HAP-1 (cell line): ENCODE data around the gene COL25A1.

Experiments used
- DNase-seq, 2 experiments: peaks; one replicate each; pipeline ENCODE4 v3.0.0-alpha.2; 2016 to 2020; ENCODE audit warnings: low spot score in 2 of 2
- H3K27me3 ChIP-seq: fragments of 250-450 bp; sonication (Bioruptor Pico); 2 replicates; pipeline ENCODE4 v1.5.1; 2020; ENCODE audit warnings: low read depth, mild to moderate bottlenecking, moderate library complexity
- H3K36me3 ChIP-seq: fragments of 250-450 bp; sonication (Bioruptor Pico); replicated peaks from 2 replicates; pipeline ENCODE4 v1.5.1; 2020; ENCODE audit warnings: mild to moderate bottlenecking
- H3K4me1 ChIP-seq: fragments of 250-450 bp; sonication (Bioruptor Pico); 2 replicates; pipeline ENCODE4 v1.5.1; 2020; ENCODE audit warnings: mild to moderate bottlenecking
- H3K4me3 ChIP-seq: fragments of 250-450 bp; sonication (Bioruptor Pico); 2 replicates; pipeline ENCODE4 v1.5.1; 2020; ENCODE audit warnings: mild to moderate bottlenecking, moderate library complexity
- H3K9me3 ChIP-seq: fragments of 250-450 bp; sonication (Bioruptor Pico); 2 replicates; pipeline ENCODE4 v1.5.1; 2020; ENCODE audit warnings: mild to moderate bottlenecking, moderate library complexity
- in situ Hi-C: fragments of 300-500 bp; cut with MboI; formaldehyde crosslinking; loops from 3 replicates; pipeline ENCODE4 v1.14.3; 2020; ENCODE audit warnings: low sequenced_read_pairs, inconsistent platforms, mixed read lengths

Gene COL25A1

DNA sequence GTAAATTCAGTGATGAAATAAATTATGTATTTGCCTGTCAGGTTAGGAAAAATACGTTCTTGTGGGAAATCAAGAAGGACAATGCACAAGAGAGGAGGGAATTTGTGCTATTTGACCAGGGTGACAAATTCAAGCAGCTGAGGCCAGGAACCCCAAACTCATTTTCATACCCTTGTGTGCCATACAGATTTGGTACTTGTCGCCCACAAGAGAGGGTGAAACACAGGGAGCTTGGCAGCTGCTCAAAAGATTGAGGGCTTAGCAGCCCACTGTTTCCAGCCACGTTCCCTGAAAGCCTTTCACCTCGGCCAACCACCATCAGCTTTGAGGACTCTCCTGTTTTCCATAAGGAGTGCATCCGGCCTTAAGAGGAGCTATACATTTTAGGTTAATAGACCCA is 111.2 kb downstream of the COL25A1 start:
- no peaks in the 10 kb centered on the region for H3K36me3 ChIP-seq

GRCh38 chr4:109186458-109186945 is 116.0 kb downstream of the COL25A1 start:
- Histone ChIP-seq H3K4me3 (no peak overlapping the region), H3K36me3 (no peaks in the 10 kb centered on the region), H3K9me3 (no peaks in the 10 kb centered on the region), H3K27me3 (no peaks in the 10 kb centered on the region), H3K4me1 (peaks cover 35% of the 10 kb centered on the region)
- in situ Hi-C loops: no loop called here
- peak in 1 of 2 experiments; percentile 38 for DNase-seq

More for the DNA sequence above, 111.2 kb downstream of the COL25A1 start:
- H3K4me3 ChIP-seq: no peak overlapping the region
- no peaks in the 10 kb centered on the region for H3K27me3 ChIP-seq
- no peak for DNase-seq
- peaks cover 7% of the 10 kb centered on the region for H3K4me1 ChIP-seq
- H3K9me3 ChIP-seq: no peaks in the 10 kb centered on the region
- in situ Hi-C loops: no loop called here

GRCh38 chr4:109185951-109186350 is 116.5 kb downstream of the COL25A1 start:
- in situ Hi-C loops: no loop called here
- Histone ChIP-seq H3K36me3 (no peaks in the 10 kb centered on the region), H3K4me3 (no peak overlapping the region), H3K9me3 (no peaks in the 10 kb centered on the region), H3K4me1 (peaks cover 35% of the 10 kb centered on the region), H3K27me3 (no peaks in the 10 kb centered on the region)
- DNase-seq: no peak

- in situ Hi-C loops: no loop called here
- Histone ChIP-seq H3K9me3 (no peaks in the 10 kb centered on the region), H3K4me3 (no peak overlapping the region), H3K36me3 (no peaks in the 10 kb centered on the region), H3K4me1 (peaks cover 35% of the 10 kb centered on the region), H3K27me3 (no peaks in the 10 kb centered on the region)
- DNase-seq: peak in 1 of 2 experiments; percentile 37
Observed at GRCh38 chr4:109185548-109185947, 116.9 kb downstream of the COL25A1 start.

DNA sequence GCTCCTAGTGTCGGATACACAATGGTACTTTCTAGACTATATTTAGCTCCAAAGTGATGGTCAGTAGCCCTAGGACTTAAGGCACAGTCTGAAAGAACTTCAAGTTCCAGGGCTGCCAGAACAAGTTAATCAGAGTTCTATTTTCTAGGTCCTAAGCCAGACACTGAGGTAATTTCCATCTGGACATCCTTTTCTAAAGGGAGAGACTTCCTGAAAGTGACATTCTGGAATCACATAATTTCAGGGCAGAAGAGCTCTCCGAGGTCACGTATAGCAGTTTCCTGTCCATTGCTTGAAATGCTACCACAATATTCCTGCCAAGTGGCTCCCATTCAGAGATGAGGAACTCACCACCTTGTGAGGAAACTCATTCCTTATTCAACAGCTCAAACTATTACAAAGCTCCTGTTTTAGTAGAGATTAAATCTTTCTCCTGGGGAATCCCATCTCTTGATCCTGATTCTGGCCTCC is 117.9 kb downstream of the COL25A1 start:
- in situ Hi-C loops: no loop called here
- Histone ChIP-seq H3K36me3 (no peaks in the 10 kb centered on the region), H3K9me3 (no peaks in the 10 kb centered on the region), H3K27me3 (no peaks in the 10 kb centered on the region), H3K4me1 (peaks cover 43% of the 10 kb centered on the region), H3K4me3 (no peak overlapping the region)
- DNase-seq: no peak

DNA sequence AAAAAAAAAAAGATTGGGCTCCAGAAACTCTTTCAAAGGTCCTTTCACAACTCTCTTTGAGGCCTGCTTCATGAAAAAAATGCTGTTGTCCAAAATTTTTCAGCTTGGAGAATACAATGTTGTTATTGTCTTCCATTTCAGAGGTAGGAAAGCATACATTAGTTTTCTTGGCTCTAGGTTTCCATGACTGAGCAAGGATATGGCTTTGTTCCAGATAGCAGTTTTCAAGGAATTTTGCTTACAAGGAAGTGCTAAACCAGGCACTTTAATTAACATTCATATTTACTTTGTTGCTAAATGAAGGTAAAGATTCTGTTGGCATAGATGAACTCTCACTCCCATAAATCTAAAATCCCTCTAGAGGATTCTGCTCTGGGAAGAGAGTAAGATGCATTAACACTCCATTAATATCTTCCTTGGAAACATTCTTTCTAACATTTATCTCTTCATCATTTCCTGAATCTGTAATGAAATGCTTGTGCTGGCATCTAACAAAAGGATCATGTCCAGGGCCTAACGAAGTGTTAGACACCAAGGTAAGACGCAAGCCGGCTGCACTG is 118.4 kb downstream of the COL25A1 start:
- no peaks in the 10 kb centered on the region for H3K36me3 ChIP-seq
- DNase-seq: no peak
- in situ Hi-C loops: no loop called here
- peaks cover 48% of the 10 kb centered on the region for H3K4me1 ChIP-seq
- no peak overlapping the region for H3K4me3 ChIP-seq
- H3K9me3 ChIP-seq: no peaks in the 10 kb centered on the region
- H3K27me3 ChIP-seq: no peaks in the 10 kb centered on the region

GRCh38 chr4:109182696-109183095 is 119.8 kb downstream of the COL25A1 start:
- H3K36me3 ChIP-seq: no peaks in the 10 kb centered on the region
- in situ Hi-C loops: no loop called here
- H3K4me1 ChIP-seq: peaks cover 53% of the 10 kb centered on the region
- H3K27me3 ChIP-seq: no peaks in the 10 kb centered on the region
- H3K4me3 ChIP-seq: no peak overlapping the region
- peak in 1 of 2 experiments; percentile 79 for DNase-seq
- H3K9me3 ChIP-seq: no peaks in the 10 kb centered on the region

DNA sequence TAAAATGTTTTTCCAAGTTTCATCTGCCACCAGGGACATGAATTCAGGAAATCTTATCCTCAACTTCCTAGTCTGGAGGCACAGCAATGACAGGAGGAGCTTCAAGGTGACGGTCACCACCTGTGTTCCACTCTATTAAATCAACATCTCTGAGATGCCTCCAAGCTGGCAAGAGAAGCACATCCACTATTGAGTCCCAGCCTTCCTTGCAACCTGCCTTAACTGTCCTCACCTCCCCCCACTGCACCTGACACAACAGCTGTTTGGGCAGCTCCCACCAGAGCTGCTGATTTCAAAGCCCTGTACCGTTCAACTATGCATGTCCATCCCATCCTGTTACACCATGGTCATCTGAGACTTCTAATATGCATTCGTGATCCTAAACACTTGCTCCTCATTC is 123.4 kb downstream of the COL25A1 start:
- H3K4me1 ChIP-seq: peaks cover 40% of the 10 kb centered on the region
- no peak overlapping the region for H3K4me3 ChIP-seq
- DNase-seq: no peak
- H3K9me3 ChIP-seq: no peaks in the 10 kb centered on the region
- no peaks in the 10 kb centered on the region for H3K36me3 ChIP-seq
- H3K27me3 ChIP-seq: no peaks in the 10 kb centered on the region
- in situ Hi-C loops: no loop called here

DNA sequence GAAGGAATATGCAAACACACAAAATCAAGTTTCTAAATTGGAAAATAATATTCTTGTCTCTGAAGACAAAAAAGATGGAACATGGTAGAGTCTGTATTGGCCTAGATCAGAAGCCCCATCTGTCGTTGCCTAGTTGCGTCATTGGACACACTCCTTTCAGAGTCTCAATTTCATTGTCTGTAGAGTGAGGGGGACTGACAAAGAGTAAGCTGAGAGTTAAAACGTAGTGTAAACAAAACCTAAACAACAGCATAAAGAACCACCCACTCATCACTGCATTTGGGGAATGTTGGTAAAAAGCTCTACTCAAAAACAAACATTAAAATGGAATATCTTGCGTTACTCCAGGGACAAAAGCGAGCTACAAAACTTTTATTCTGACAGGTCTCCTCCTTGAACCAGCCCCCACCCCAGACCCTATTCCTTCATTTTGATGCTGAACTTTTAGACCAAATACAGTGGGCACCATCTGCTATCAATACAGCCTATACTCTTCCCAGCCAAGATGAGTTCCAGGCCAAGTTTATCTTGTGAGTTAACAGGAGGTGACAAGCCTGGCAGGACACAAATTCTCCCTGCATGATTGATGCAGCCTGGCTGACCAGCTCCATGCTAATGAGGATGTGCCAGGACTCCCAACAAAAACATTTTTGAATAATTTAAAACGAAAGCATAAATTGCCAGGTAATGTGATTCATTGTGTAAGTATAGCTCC is 125.2 kb downstream of the COL25A1 start:
- H3K4me1 ChIP-seq: peaks cover 36% of the 10 kb centered on the region
- no peaks in the 10 kb centered on the region for H3K27me3 ChIP-seq
- no peaks in the 10 kb centered on the region for H3K9me3 ChIP-seq
- DNase-seq: peak; percentile 54 to 75
- in situ Hi-C loops: no loop called here
- H3K36me3 ChIP-seq: no peaks in the 10 kb centered on the region
- no peak overlapping the region for H3K4me3 ChIP-seq

GRCh38 chr4:109174224-109174953 is 128.1 kb downstream of the COL25A1 start:
- no peak overlapping the region for H3K4me3 ChIP-seq
- H3K36me3 ChIP-seq: no peaks in the 10 kb centered on the region
- no peaks in the 10 kb centered on the region for H3K9me3 ChIP-seq
- DNase-seq: no peak
- in situ Hi-C loops: no loop called here
- H3K27me3 ChIP-seq: no peaks in the 10 kb centered on the region
- H3K4me1 ChIP-seq: peaks cover 30% of the 10 kb centered on the region

DNA sequence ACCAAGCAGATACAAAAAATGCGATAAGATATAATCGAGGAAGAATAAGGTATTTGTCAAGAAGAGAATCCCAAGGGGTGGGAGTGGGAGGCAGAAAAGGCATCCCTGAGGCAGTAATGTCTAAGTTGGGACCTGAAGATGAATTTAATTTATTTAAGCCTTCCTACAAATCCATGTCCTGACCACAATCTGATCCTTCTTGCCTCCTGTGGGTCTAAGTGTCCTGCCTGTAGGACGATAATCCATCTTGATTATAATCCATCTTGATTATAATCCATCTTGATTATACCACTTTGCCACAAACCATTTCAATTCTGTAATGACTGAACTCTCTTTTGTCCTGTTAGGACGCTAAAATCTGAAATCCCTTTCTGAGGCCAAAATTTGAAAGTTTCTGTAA is 130.2 kb downstream of the COL25A1 start:
- Histone ChIP-seq H3K4me3 (no peak overlapping the region), H3K27me3 (no peaks in the 10 kb centered on the region), H3K4me1 (peaks cover 17% of the 10 kb centered on the region), H3K36me3 (no peaks in the 10 kb centered on the region), H3K9me3 (no peaks in the 10 kb centered on the region)
- DNase-seq: no peak
- in situ Hi-C loops: no loop called here

- Histone ChIP-seq H3K4me3 (no peak overlapping the region), H3K27me3 (no peaks in the 10 kb centered on the region), H3K4me1 (peaks cover 10% of the 10 kb centered on the region), H3K36me3 (no peaks in the 10 kb centered on the region), H3K9me3 (no peaks in the 10 kb centered on the region)
- in situ Hi-C loops: no loop called here
- no peak for DNase-seq
Observed at GRCh38 chr4:109171070-109171469, 131.4 kb downstream of the COL25A1 start.

DNA sequence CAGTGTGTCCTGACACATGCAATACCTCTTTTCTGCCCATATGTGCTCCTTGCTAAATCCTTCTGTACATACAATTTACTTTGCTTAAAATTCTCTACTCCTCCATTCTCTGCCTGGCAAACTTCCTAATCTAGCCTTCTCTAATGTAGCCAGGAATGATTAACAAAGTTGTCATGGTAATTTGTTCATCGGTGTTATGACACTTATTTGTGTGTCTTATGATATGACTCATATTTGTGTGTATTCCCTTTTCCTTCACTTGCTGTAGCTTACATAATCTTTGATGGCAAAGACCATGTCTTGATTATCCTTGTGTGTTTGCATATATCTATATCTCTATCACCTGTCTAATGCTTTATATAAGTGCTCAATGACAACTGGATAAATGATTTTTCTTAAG is 133.3 kb downstream of the COL25A1 start:
- in situ Hi-C loops: no loop called here
- H3K4me3 ChIP-seq: no peak overlapping the region
- H3K27me3 ChIP-seq: no peaks in the 10 kb centered on the region

GRCh38 chr4:109166586-109166985 is 135.9 kb downstream of the COL25A1 start:
- H3K4me3 ChIP-seq: no peak overlapping the region
- H3K9me3 ChIP-seq: no peaks in the 10 kb centered on the region
- no peak for DNase-seq
- H3K4me1 ChIP-seq: peaks cover 9% of the 10 kb centered on the region
- no peaks in the 10 kb centered on the region for H3K36me3 ChIP-seq
- H3K27me3 ChIP-seq: no peaks in the 10 kb centered on the region
- in situ Hi-C loops: no loop called here

More for the DNA sequence above, 133.3 kb downstream of the COL25A1 start:
- no peaks in the 10 kb centered on the region for H3K9me3 ChIP-seq
- DNase-seq: no peak
- no peaks in the 10 kb centered on the region for H3K36me3 ChIP-seq
- peaks cover 13% of the 10 kb centered on the region for H3K4me1 ChIP-seq
